ENCODE measurements around the gene OR7E24. TPM values are rescaled to one million over a fixed set of nuclear protein-coding genes. Genes with fewer than 3 reads are reported as not detected.

OR7E24 gene
- total RNA-seq, 1 experiment from 2014 or later, result not detected

DNA sequence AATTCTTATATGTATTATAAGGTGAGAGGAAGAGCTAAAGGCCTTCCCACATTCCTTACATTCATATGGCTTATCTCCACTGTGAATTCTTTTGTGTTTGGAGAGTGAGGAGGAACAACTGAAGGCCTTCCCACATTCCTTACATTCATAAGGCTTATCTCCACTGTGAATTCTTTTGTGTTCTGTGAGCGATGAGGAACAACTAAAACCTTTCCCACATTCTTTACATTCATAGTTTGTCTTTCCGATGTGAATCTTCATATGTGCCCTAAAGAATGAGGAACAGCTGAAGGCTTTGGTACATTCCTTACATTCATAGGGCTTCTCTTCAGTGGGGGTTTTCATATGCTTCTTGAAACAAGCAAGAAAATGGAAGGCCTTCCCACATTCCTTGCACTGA is 45.6 kb downstream of the OR7E24 start:
- intact Hi-C loops (cut with micrococcal nuclease; ENCODE audit: unreplicated experiment), result no loop called here
- Histone ChIP-seq H3K36me3 (ENCODE audit: insufficient read depth, low read length, poor library complexity, severe bottlenecking) (peaks cover 55% of the 10 kb centered on the region), H3K9me3 (ENCODE audit: low read depth, low read length, poor library complexity, severe bottlenecking) (peaks cover 73% of the 10 kb centered on the region), H3K4me3 (ENCODE audit: low read depth, low read length, poor library complexity, severe bottlenecking) (no peak overlapping the region), H3K27me3 (replicated peaks; ENCODE audit: insufficient read depth, low read depth, low read length, poor library complexity) (no peaks in the 10 kb centered on the region), H3K4me1 (ENCODE audit: insufficient read depth, low read length, poor library complexity, severe bottlenecking) (no peaks in the 10 kb centered on the region), H3K27ac (ENCODE audit: low read depth, low read length, poor library complexity, severe bottlenecking) (no peak overlapping the region)
- BruUV-seq (replicated peaks), result no TSS peak
- POLR2A ChIA-PET (ENCODE audit: low non-redundant PET), result interaction anchor here (0.6 kb wide), 1 partner anchor 315 kb away, joined by 3 read pairs; no protein-coding TSS in a partner anchor
- CTCF ChIA-PET, result no interaction called here
- DNase-seq (ENCODE audit: low spot score), result no peak
- TF ChIP-seq, protein P1, sequence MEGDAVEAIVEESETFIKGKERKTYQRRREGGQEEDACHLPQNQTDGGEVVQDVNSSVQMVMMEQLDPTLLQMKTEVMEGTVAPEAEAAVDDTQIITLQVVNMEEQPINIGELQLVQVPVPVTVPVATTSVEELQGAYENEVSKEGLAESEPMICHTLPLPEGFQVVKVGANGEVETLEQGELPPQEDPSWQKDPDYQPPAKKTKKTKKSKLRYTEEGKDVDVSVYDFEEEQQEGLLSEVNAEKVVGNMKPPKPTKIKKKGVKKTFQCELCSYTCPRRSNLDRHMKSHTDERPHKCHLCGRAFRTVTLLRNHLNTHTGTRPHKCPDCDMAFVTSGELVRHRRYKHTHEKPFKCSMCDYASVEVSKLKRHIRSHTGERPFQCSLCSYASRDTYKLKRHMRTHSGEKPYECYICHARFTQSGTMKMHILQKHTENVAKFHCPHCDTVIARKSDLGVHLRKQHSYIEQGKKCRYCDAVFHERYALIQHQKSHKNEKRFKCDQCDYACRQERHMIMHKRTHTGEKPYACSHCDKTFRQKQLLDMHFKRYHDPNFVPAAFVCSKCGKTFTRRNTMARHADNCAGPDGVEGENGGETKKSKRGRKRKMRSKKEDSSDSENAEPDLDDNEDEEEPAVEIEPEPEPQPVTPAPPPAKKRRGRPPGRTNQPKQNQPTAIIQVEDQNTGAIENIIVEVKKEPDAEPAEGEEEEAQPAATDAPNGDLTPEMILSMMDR (conservative IDR thresholded peaks at IDR 0.05; ENCODE audit: low read depth, low read length), result no peak
- TF ChIP-seq EZH2 (IDR thresholded peaks at IDR 0.05; ENCODE audit: borderline replicate concordance, low read depth, low read length, poor library complexity, severe bottlenecking), result no peak

Other genes starting within 250 kb of the OR7E24 start
- gene MUC16, start 240.5 kb upstream of the OR7E24 start, total RNA-seq (2021), result not detected in 2 replicates
- not detected in 2 replicates for gene OR1M1, start 163.9 kb upstream of the OR7E24 start, total RNA-seq (2021)
- gene OR7G2, start 143.5 kb upstream of the OR7E24 start, total RNA-seq (2021), result not detected in 2 replicates
- not detected in 2 replicates for gene OR7G1, start 135.2 kb upstream of the OR7E24 start, total RNA-seq (2021)
- gene OR7G3, start 124.0 kb upstream of the OR7E24 start, total RNA-seq (2021), result not detected in 2 replicates
- gene ZNF317, start 110.5 kb upstream of the OR7E24 start, total RNA-seq (2021), result 46.2 and 50.6 TPM in 2 replicates
- not detected in 2 replicates for gene OR7D2, start 72.0 kb upstream of the OR7E24 start, total RNA-seq (2021)
- gene OR7D4, start 31.3 kb upstream of the OR7E24 start, total RNA-seq (2021), result not detected in 2 replicates
- gene ZNF699, start 58.9 kb downstream of the OR7E24 start, total RNA-seq (2021), result 5.5 and 6.6 TPM in 2 replicates
- 12.3 and 17.2 TPM in 2 replicates for gene ZNF559, start 73.2 kb downstream of the OR7E24 start, total RNA-seq (2021)
- 2.7 and 3.8 TPM in 2 replicates for gene ZNF177, start 112.1 kb downstream of the OR7E24 start, total RNA-seq (2021)
- 17.8 and 25.6 TPM in 2 replicates for gene ZNF266, start 184.6 kb downstream of the OR7E24 start, total RNA-seq (2021)
- gene ZNF560, start 247.7 kb downstream of the OR7E24 start, total RNA-seq (2021), result 5.7 and 8.0 TPM in 2 replicates

Measured in A673 (cell line).